Measurements from ENCODE around the gene EIF4G3. TPM values are rescaled to one million over a fixed set of nuclear protein-coding genes. Genes with fewer than 3 reads are reported as not detected.
"Not testable (repeated sequence)": the region's sequence is repeated elsewhere in the genome, so short reads cannot be mapped to it uniquely, and the experiment has no call there.

The EIF4G3 gene
- total RNA-seq, 2 experiments from 2014 or later, result 44.6 to 48.0 TPM

- H3K9me3 Mint-ChIP-seq, result no peaks in the 10 kb centered on the region
- H3K27me3 Mint-ChIP-seq (ENCODE audit: low read depth), result no peaks in the 10 kb centered on the region
- H3K4me3 Mint-ChIP-seq, result no peak overlapping the region
- H3K27ac Mint-ChIP-seq, result no peak overlapping the region
- H3K36me3 Mint-ChIP-seq (ENCODE audit: low read depth), result peaks cover 12% of the 10 kb centered on the region
- CTCF ChIA-PET, result no interaction called here
- peaks cover 17% of the 10 kb centered on the region for H3K4me1 Mint-ChIP-seq (ENCODE audit: low read depth)
- intact Hi-C loops (cut with micrococcal nuclease), result no loop called here
- DNase-seq, result no peak
Observed at GRCh38 chr1:21024918-21025317, 151.8 kb downstream of the EIF4G3 start.

- DNase-seq; intact Hi-C loops (cut with micrococcal nuclease); H3K27ac Mint-ChIP-seq; H3K4me3 Mint-ChIP-seq; H3K9me3 Mint-ChIP-seq; CTCF ChIA-PET; H3K27me3 Mint-ChIP-seq (ENCODE audit: low read depth): not testable (repeated sequence)
- Mint-ChIP-seq H3K36me3 (ENCODE audit: low read depth) (peaks cover 12% of the 10 kb centered on the region), H3K4me1 (ENCODE audit: low read depth) (peaks cover 17% of the 10 kb centered on the region)
Observed at GRCh38 chr1:21024136-21024896, 152.4 kb downstream of the EIF4G3 start.

DNA sequence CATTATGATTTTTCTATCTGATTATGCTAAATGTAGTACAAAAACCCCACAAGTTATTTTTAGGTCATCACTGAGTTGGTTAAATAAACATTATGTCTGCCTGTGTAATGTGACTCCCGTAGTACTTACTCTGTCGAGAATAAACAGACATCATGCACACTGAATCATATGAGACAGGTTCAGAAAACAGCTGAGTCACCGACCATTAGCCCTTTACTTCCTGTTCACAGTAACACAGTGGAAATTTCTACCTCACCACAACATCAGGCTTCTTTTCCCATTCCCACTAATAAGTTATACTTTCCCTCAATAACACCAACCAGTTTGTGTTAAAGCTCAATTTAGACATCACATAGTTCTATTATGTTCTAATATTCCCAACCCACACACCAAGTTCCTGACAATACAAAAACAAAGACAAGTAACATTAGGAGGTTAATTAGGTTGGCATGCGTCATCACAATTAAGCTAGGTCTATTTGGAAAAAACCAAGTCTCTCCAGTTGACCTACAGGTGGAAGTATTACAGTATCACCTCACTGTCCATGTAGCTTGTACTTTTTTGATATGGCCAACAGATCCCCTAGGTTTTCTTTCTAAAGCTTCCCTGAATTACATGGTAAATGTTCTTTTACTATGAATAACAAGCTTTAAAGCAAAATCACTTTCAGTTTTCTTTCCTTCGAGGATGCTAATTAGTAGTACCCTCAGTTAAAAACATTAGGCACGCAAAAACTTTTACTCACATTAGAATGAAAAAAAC, 154.2 kb downstream of the EIF4G3 start:
- intact Hi-C loops (cut with micrococcal nuclease), result loop anchor here (1.0 kb wide), 1 partner anchor 90 kb away; no protein-coding TSS in a partner anchor
- H3K4me1 Mint-ChIP-seq (ENCODE audit: low read depth), result peaks cover 16% of the 10 kb centered on the region

DNA sequence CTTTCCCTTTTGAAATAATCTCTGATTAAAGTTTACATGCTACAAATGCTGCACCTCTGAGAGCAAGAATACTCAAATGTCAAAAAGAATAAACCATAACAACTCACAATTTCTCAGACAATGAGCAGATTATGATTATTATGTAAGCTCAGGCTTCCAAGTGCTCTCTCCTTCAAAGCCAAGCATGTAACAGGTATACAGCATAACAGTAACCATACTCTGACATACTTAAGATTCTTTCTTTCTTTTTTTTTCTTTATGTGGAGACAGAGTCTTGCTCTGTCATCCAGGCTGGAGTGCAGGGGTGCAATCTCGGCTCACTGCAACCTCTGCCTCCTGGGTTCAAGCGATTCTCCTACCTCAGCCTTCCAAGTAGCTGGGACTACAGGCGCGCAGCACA, 155.4 kb downstream of the EIF4G3 start:
- no peak overlapping the region for H3K27ac Mint-ChIP-seq
- peaks cover 16% of the 10 kb centered on the region for H3K4me1 Mint-ChIP-seq (ENCODE audit: low read depth)
- peaks cover 13% of the 10 kb centered on the region for H3K36me3 Mint-ChIP-seq (ENCODE audit: low read depth)
- H3K4me3 Mint-ChIP-seq, result no peak overlapping the region
- H3K9me3 Mint-ChIP-seq, result no peaks in the 10 kb centered on the region
- CTCF ChIA-PET, result interaction anchor here (0.6 kb wide), 1 partner anchor 24 kb away, joined by 5 read pairs; no protein-coding TSS in a partner anchor
- intact Hi-C loops (cut with micrococcal nuclease), result no loop called here
- no peaks in the 10 kb centered on the region for H3K27me3 Mint-ChIP-seq (ENCODE audit: low read depth)
- DNase-seq, result no peak

More for the DNA sequence above, 154.2 kb downstream of the EIF4G3 start:
- peak overlapping the region; percentile 81 for H3K27ac Mint-ChIP-seq
- H3K9me3 Mint-ChIP-seq, result no peaks in the 10 kb centered on the region
- CTCF ChIA-PET, result no interaction called here
- no peaks in the 10 kb centered on the region for H3K27me3 Mint-ChIP-seq (ENCODE audit: low read depth)
- peak; percentile 60 for DNase-seq
- peak overlapping the region; percentile 22 for H3K4me3 Mint-ChIP-seq
- peaks cover 12% of the 10 kb centered on the region for H3K36me3 Mint-ChIP-seq (ENCODE audit: low read depth)

DNA sequence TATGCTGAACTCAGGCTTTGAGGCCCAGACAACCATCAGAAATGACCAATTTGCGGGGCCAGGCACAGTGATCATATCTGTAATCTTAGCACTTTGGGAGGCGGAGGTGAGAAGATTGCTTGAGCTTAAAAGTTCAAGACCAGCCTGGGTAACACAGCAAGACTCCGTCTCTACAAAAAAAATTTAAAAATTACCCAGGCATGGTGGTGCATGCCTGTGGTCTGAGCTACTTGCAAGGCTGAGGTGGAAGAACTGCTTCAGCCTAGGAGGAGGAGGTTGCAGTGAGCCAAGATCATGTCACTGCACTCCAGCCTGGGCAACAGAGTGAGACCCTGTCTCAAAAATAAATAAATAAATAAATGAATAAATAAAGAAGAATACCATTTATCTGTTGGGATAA, 156.5 kb downstream of the EIF4G3 start:
- Mint-ChIP-seq H3K4me3 (no peak overlapping the region), H3K36me3 (ENCODE audit: low read depth) (peaks cover 9% of the 10 kb centered on the region), H3K4me1 (ENCODE audit: low read depth) (peaks cover 16% of the 10 kb centered on the region), H3K27ac (no peak overlapping the region), H3K9me3 (no peaks in the 10 kb centered on the region), H3K27me3 (ENCODE audit: low read depth) (no peaks in the 10 kb centered on the region)
- CTCF ChIA-PET, result no interaction called here
- DNase-seq, result no peak
- intact Hi-C loops (cut with micrococcal nuclease), result no loop called here

GRCh38 chr1:21018673-21019072, 158.0 kb downstream of the EIF4G3 start:
- H3K4me3 Mint-ChIP-seq, result no peak overlapping the region
- intact Hi-C loops (cut with micrococcal nuclease), result no loop called here
- CTCF ChIA-PET, result no interaction called here
- H3K4me1 Mint-ChIP-seq (ENCODE audit: low read depth), result peaks cover 16% of the 10 kb centered on the region
- no peak for DNase-seq
- no peaks in the 10 kb centered on the region for H3K9me3 Mint-ChIP-seq
- no peak overlapping the region for H3K27ac Mint-ChIP-seq
- no peaks in the 10 kb centered on the region for H3K27me3 Mint-ChIP-seq (ENCODE audit: low read depth)
- H3K36me3 Mint-ChIP-seq (ENCODE audit: low read depth), result peaks cover 7% of the 10 kb centered on the region

DNA sequence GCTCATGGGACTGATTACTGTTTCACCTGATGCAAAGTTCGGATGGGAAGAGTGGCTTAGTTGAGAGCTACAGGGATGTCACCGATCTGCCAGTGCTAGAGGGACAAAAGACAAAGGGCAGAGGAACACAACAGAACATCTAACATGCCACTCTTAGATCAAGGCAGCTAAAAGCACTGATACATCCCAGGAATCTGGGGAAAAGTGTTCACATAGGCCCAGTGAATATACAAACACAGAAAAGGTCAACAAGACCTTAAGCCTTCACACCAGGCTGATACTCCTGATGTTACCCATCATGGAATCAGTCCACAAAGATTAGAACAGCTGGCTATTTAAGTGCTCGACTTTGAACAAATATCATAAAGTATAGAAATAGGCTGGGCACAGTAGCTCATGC, 163.2 kb downstream of the EIF4G3 start:
- H3K27ac Mint-ChIP-seq, result no peak overlapping the region
- no peak overlapping the region for H3K4me3 Mint-ChIP-seq
- DNase-seq, result no peak
- H3K27me3 Mint-ChIP-seq (ENCODE audit: low read depth), result no peaks in the 10 kb centered on the region
- CTCF ChIA-PET, result no interaction called here
- peaks cover 7% of the 10 kb centered on the region for H3K36me3 Mint-ChIP-seq (ENCODE audit: low read depth)
- intact Hi-C loops (cut with micrococcal nuclease), result no loop called here
- H3K9me3 Mint-ChIP-seq, result no peaks in the 10 kb centered on the region
- H3K4me1 Mint-ChIP-seq (ENCODE audit: low read depth), result peaks cover under 1% of the 10 kb centered on the region

- intact Hi-C loops (cut with micrococcal nuclease), result no loop called here
- DNase-seq, result no peak
Observed at GRCh38 chr1:21012937-21013336, 163.8 kb downstream of the EIF4G3 start.

DNA sequence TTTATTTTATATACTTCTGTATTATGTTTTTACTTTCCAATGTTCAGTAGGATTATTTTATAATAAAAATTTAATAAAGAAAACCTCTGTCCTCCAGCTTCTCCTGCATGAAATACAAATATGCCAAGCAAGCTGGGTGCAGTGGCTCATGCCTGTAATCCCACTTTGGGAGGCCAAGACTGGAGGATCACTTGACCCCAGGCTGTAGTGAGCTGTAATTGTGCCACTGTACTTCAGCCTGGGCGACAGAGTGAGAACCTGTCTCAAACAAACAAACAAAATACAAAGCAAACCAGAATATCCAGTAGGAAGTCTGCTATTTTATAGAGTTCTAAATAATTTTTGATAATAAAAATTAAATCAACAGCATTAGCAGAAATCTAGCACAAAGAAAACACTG, 168.8 kb downstream of the EIF4G3 start:
- CTCF ChIA-PET, result no interaction called here
- Mint-ChIP-seq H3K4me1 (ENCODE audit: low read depth) (no peaks in the 10 kb centered on the region), H3K27ac (no peak overlapping the region), H3K4me3 (no peak overlapping the region), H3K27me3 (ENCODE audit: low read depth) (no peaks in the 10 kb centered on the region), H3K36me3 (ENCODE audit: low read depth) (no peaks in the 10 kb centered on the region), H3K9me3 (no peaks in the 10 kb centered on the region)
- intact Hi-C loops (cut with micrococcal nuclease), result no loop called here
- no peak for DNase-seq

More at GRCh38 chr1:21012937-21013336, 163.8 kb downstream of the EIF4G3 start:
- CTCF ChIA-PET, result interaction anchor here (0.6 kb wide), 1 partner anchor 140 kb away, joined by 3 read pairs; no protein-coding TSS in a partner anchor
- Mint-ChIP-seq H3K27ac (no peak overlapping the region), H3K4me1 (ENCODE audit: low read depth) (no peaks in the 10 kb centered on the region), H3K27me3 (ENCODE audit: low read depth) (no peaks in the 10 kb centered on the region), H3K4me3 (no peak overlapping the region), H3K9me3 (no peaks in the 10 kb centered on the region), H3K36me3 (ENCODE audit: low read depth) (peaks cover 7% of the 10 kb centered on the region)

DNA sequence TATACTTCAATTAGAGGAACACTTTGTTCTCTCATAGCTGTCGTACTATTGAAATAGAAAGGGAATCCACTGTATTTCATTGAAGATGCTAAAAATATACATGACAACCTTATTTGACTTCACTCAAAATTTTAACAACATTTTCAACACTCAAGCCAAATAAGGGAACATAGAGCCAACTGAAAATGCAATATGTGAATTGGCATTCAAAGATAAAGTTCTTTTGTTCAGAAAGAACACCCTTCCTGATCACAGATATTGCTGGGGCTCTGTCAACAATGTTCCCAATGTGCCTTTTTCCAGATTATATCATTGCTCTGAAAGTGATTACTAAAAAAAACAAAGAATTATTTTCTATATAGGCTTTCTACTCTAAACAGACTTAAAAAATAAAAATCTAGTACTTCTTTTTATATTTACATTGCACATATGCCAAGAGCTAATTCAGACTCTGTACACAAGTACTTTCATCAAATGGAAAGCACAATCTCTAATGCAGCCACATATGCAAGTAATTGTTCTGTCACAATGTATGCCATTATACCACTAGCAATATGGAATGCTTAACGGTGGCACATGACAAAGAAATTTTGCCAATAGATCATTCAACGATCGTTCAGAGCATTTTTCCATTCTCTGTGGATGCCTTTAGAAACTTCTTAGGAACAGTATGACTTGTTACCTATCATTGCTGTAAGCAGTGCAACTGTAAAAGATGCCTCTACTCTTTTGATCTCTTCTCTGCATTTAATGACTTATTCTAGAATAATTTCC, 171.0 kb downstream of the EIF4G3 start:
- CTCF ChIA-PET, result no interaction called here

DNA sequence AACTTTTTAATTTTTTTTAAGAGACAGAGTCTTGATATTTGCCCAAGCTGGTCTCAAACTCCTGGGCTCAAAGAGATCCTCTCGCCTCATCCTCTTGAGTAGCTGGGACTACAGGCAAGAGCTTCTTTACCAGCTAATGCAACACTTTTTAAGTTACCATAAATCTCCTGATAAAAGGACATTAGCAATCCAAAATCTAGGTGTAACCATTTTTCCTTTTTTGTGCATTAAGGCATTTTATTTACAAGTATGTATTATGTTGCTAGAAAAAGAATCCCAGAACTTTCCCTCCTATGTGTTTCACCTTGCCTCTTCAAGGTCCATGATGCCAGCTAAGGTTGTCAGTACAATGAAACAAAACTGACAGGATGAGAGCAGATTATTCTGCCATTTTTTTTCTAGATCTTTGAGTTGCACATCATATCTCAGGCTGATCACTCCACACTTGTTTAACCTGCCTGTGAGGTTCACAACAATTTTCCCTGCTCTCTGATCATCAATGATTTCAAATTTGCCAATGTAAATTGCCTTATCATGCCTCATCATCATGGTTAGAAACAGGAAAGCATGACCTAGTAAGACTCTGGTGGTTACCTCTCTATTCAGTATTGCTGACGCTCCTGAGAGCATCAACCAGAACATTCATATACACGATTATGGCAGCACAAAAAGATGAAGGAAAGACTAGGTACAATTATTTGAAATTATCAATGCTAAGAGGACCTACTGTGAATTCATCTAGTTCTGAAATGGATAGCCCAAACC, 173.2 kb downstream of the EIF4G3 start:
- intact Hi-C loops (cut with micrococcal nuclease), result no loop called here
- no peaks in the 10 kb centered on the region for H3K4me1 Mint-ChIP-seq (ENCODE audit: low read depth)
- H3K27ac Mint-ChIP-seq, result no peak overlapping the region
- no peak overlapping the region for H3K4me3 Mint-ChIP-seq
- H3K27me3 Mint-ChIP-seq (ENCODE audit: low read depth), result no peaks in the 10 kb centered on the region
- CTCF ChIA-PET, result interaction anchor here (0.6 kb wide), 1 partner anchor 225 kb away, joined by 3 read pairs; no protein-coding TSS in a partner anchor
- H3K9me3 Mint-ChIP-seq, result no peaks in the 10 kb centered on the region
- no peak for DNase-seq
- H3K36me3 Mint-ChIP-seq (ENCODE audit: low read depth), result peaks cover 7% of the 10 kb centered on the region

More for the DNA sequence above, 171.0 kb downstream of the EIF4G3 start:
- Mint-ChIP-seq H3K27me3 (ENCODE audit: low read depth) (no peaks in the 10 kb centered on the region), H3K9me3 (no peaks in the 10 kb centered on the region), H3K4me1 (ENCODE audit: low read depth) (no peaks in the 10 kb centered on the region), H3K4me3 (no peak overlapping the region), H3K36me3 (ENCODE audit: low read depth) (peaks cover 4% of the 10 kb centered on the region), H3K27ac (no peak overlapping the region)
- DNase-seq, result no peak
- intact Hi-C loops (cut with micrococcal nuclease), result no loop called here

DNA sequence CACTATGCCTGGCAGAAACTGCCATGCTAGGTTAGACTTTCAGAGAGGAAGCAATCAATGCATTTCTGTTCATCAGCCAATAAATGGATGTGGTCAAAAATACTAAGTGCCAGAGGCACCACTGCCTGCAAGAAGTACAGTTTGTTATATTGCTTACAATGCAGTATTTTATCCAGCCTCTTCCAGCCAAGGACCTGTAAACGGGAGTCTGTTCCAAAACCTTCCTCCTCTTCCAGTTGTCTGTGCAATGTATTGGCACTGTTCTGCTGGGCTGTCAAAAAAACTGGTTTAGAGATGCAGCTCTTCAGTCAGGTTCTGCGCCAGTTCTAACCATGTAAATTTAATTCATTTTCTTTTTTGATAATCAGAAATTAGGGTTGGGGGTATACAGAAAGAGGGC, 175.7 kb downstream of the EIF4G3 start:
- CTCF ChIA-PET, result no interaction called here
- intact Hi-C loops (cut with micrococcal nuclease), result no loop called here
- no peaks in the 10 kb centered on the region for H3K4me1 Mint-ChIP-seq (ENCODE audit: low read depth)
- peaks cover 9% of the 10 kb centered on the region for H3K36me3 Mint-ChIP-seq (ENCODE audit: low read depth)
- no peak for DNase-seq
- H3K27ac Mint-ChIP-seq, result no peak overlapping the region
- H3K4me3 Mint-ChIP-seq, result no peak overlapping the region
- no peaks in the 10 kb centered on the region for H3K27me3 Mint-ChIP-seq (ENCODE audit: low read depth)
- no peaks in the 10 kb centered on the region for H3K9me3 Mint-ChIP-seq

All from activated naive CD4-positive, alpha-beta T cell treated with anti-CD3 and anti-CD28 coated beads for 36 hours (primary cell).